ENCODE data around the gene CHORDC1.
"Not testable (repeated sequence)": the region's sequence is repeated elsewhere in the genome, so short reads cannot be mapped to it uniquely, and the experiment has no call there.

- TF ChIP-seq, protein P1, sequence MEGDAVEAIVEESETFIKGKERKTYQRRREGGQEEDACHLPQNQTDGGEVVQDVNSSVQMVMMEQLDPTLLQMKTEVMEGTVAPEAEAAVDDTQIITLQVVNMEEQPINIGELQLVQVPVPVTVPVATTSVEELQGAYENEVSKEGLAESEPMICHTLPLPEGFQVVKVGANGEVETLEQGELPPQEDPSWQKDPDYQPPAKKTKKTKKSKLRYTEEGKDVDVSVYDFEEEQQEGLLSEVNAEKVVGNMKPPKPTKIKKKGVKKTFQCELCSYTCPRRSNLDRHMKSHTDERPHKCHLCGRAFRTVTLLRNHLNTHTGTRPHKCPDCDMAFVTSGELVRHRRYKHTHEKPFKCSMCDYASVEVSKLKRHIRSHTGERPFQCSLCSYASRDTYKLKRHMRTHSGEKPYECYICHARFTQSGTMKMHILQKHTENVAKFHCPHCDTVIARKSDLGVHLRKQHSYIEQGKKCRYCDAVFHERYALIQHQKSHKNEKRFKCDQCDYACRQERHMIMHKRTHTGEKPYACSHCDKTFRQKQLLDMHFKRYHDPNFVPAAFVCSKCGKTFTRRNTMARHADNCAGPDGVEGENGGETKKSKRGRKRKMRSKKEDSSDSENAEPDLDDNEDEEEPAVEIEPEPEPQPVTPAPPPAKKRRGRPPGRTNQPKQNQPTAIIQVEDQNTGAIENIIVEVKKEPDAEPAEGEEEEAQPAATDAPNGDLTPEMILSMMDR (conservative IDR thresholded peaks at IDR 0.05) = not testable (repeated sequence)
- not testable (repeated sequence) for TF ChIP-seq EZH2 (IDR thresholded peaks at IDR 0.05; ENCODE audit: low read depth)
Observed at GRCh38 chr11:90239967-90240636, 17.3 kb upstream of the CHORDC1 start.
